ENCODE results near the gene DEFB112. TPM values are rescaled to one million over a fixed set of nuclear protein-coding genes. Genes with fewer than 3 reads are reported as not detected.

Gene DEFB112
- total and polyA plus RNA-seq, 9 of the 15 experiments (the other 6 are each of a cell fraction or from before 2014, with no cell fraction given): not detected

GRCh38 chr6:50030350-50030749 is 19.4 kb downstream of the DEFB112 start:
- Histone ChIP-seq H3K9ac (ENCODE audit: insufficient read depth in 1 of 2, low read depth in 2 of 2, low read length in 2 of 2) (peak overlapping the region in 1 of 2 experiments; percentile 75; a peak in 2 of 4 replicates), H3K4me2 (ENCODE audit: insufficient read depth, low read length) (peak overlapping the region; percentile 85), H2AFZ (ENCODE audit: low read depth, low read length) (peak overlapping the region; percentile 92), H3K36me3 (ENCODE audit: control insufficient read depth, insufficient read depth, low read length) (no peaks in the 10 kb centered on the region), H3K9me3 (replicated peaks; ENCODE audit: control insufficient read depth, insufficient read depth, low read depth, low read length) (no peaks in the 10 kb centered on the region), H4K20me1 (replicated peaks; ENCODE audit: control insufficient read depth, insufficient read depth, low read length) (no peaks in the 10 kb centered on the region), H3K79me2 (ENCODE audit: control insufficient read depth, insufficient read depth, low read length) (no peaks in the 10 kb centered on the region), H3K4me3 (0 out of 2 replicates have a peak overlapping the region, but pooled peaks have one; percentile 6), H3K9me1 (ENCODE audit: control insufficient read depth, insufficient read depth, low read length) (no peaks in the 10 kb centered on the region), H3K4me1 (replicated peaks in 1 of 2; ENCODE audit: control insufficient read depth in 2 of 2, insufficient read depth in 2 of 2, low read length in 2 of 2) (peaks cover 0 to 8% of the 10 kb centered on the region in 2 experiments; a peak in 2 of 5 replicates), H3K27ac (ENCODE audit: extremely low read depth, low read depth, low read length) (no peak overlapping the region), H3K27me3 (ENCODE audit: control insufficient read depth in 2 of 2, insufficient read depth in 2 of 2, low read length in 2 of 2) (no peaks in the 10 kb centered on the region; a peak in 1 of 5 replicates)
- FAIRE-seq (no peak), DNase-seq (ENCODE audit: extremely low read depth in 1 of 4, low spot score in 3 of 4) (no peak), ATAC-seq (peak; percentile 36)
- POLR2A ChIA-PET: interaction anchor here (0.5 to 1.2 kb wide), 2 partner anchors 12 to 49 kb away, joined by 3 to 6 read pairs; no protein-coding TSS in a partner anchor
- intact Hi-C loops (cut with micrococcal nuclease): loop anchor here (1.0 to 5.0 kb wide), 2 partner anchors 423 to 578 kb away; no protein-coding TSS in a partner anchor
- no peak for TF ChIP-seq RBM25 (IDR thresholded peaks at IDR 0.05; ENCODE audit: low read depth, low read length, severe bottlenecking)
- no peak for TF ChIP-seq ZNF696 (CRISPR knock-in tag; conservative IDR thresholded peaks at IDR 0.05)
- TF ChIP-seq NRF1 (conservative IDR thresholded peaks at IDR 0.05 in 1 of 2, IDR thresholded peaks at IDR 0.05 in 1 of 2): peak; percentile 88 to 90
- TF ChIP-seq MYNN (IDR thresholded peaks at IDR 0.05): no peak
- no peak for TF ChIP-seq MYNN (CRISPR knock-in tag; IDR thresholded peaks at IDR 0.05)
- TF ChIP-seq, protein P1, sequence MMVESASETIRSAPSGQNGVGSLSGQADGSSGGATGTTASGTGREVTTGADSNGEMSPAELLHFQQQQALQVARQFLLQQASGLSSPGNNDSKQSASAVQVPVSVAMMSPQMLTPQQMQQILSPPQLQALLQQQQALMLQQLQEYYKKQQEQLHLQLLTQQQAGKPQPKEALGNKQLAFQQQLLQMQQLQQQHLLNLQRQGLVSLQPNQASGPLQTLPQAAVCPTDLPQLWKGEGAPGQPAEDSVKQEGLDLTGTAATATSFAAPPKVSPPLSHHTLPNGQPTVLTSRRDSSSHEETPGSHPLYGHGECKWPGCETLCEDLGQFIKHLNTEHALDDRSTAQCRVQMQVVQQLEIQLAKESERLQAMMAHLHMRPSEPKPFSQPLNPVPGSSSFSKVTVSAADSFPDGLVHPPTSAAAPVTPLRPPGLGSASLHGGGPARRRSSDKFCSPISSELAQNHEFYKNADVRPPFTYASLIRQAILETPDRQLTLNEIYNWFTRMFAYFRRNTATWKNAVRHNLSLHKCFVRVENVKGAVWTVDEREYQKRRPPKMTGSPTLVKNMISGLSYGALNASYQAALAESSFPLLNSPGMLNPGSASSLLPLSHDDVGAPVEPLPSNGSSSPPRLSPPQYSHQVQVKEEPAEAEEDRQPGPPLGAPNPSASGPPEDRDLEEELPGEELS (CRISPR knock-in tag; IDR thresholded peaks at IDR 0.05; ENCODE audit: borderline replicate concordance): no peak
- no peak for TF ChIP-seq NR2C1 (IDR thresholded peaks at IDR 0.05)
- no peak for TF ChIP-seq NR2C1 (tag; IDR thresholded peaks at IDR 0.05)
- TF ChIP-seq, protein P2, sequence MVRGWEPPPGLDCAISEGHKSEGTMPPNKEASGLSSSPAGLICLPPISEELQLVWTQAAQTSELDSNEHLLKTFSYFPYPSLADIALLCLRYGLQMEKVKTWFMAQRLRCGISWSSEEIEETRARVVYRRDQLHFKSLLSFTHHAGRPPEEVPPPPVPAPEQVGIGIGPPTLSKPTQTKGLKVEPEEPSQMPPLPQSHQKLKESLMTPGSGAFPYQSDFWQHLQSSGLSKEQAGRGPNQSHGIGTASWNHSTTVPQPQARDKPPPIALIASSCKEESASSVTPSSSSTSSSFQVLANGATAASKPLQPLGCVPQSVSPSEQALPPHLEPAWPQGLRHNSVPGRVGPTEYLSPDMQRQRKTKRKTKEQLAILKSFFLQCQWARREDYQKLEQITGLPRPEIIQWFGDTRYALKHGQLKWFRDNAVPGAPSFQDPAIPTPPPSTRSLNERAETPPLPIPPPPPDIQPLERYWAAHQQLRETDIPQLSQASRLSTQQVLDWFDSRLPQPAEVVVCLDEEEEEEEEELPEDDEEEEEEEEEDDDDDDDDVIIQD (CRISPR knock-in tag; IDR thresholded peaks at IDR 0.05): no peak
- WGBS (ENCODE audit: insufficient coverage, low coverage, missing lambda C conversion rate): 8% methylated on average over 13 of the region's 14 CpGs
- no TSS peak for BruUV-seq (replicated peaks)
- CTCF ChIA-PET (ENCODE audit: low intra/inter-chr PET ratio): interaction anchor here (0.7 to 1.7 kb wide), 3 partner anchors 107 to 498 kb away, joined by 3 to 15 read pairs (median 4); no protein-coding TSS in a partner anchor
- in situ Hi-C loops (cut with MboI): no loop called here
